PC-9 (cell line): ENCODE data around the gene C4orf54. TPM values are rescaled to one million over a fixed set of nuclear protein-coding genes. Genes with fewer than 3 reads are reported as not detected.

Experiments used
- BruUV-seq: library from RNA; stranded (reverse); fragments of 400-500 nt; replicated peaks from 2 replicates; lab custom pipeline; 2021; lab: Mats Ljungman, UMichigan
- CTCF ChIA-PET: fragments of 300-600 bp; sonication (Branson Sonifier 250); formaldehyde crosslinking; loops from one replicate; lab custom pipeline; 2022; ENCODE audit warnings: antibody characterized with exemption; lab: Charles Lee
- POLR2A ChIA-PET: fragments of 300-600 bp; sonication (Branson Sonifier 250); formaldehyde crosslinking; loops from one replicate; lab custom pipeline; 2022; ENCODE audit warnings: antibody characterized with exemption; ENCODE audit not compliant: unreplicated experiment; lab: Charles Lee
- DNase-seq, 2 experiments: peaks; one replicate each; pipeline versions ENCODE4 v3.0.0 to v3.0.0-alpha.2; 2015 to 2022; ENCODE audit warnings: mixed read lengths in 1 of 2
- H2AFZ ChIP-seq: fragments of 200-600 bp; sonication (generic); 2 replicates; pipeline ENCODE4 v1.8.1; 2017; ENCODE audit warnings: antibody characterized with exemption
- H3F3A ChIP-seq: fragments of 200-600 bp; sonication (generic); 2 replicates; pipeline ENCODE4 v1.8.1; 2017; ENCODE audit warnings: antibody characterized with exemption, mild to moderate bottlenecking, low read depth; ENCODE audit not compliant: insufficient read depth
- H3K27ac ChIP-seq: fragments of 200-600 bp; sonication (generic); 2 replicates; pipeline ENCODE4 v1.6.1; 2016; ENCODE audit warnings: mixed run types
- H3K27me3 ChIP-seq: fragments of 200-600 bp; sonication (generic); 2 replicates; pipeline ENCODE4 v1.6.1; 2016; ENCODE audit warnings: low read depth, mixed run types; ENCODE audit not compliant: insufficient read depth
- H3K36me3 ChIP-seq: fragments of 200-600 bp; sonication (generic); 2 replicates; pipeline ENCODE4 v1.6.1; 2016; ENCODE audit warnings: low read depth, mixed run types
- H3K4me1 ChIP-seq: fragments of 200-600 bp; sonication (generic); replicated peaks from 2 replicates; pipeline ENCODE4 v1.6.1; 2016; ENCODE audit warnings: mixed run types; ENCODE audit not compliant: insufficient read depth
- H3K4me2 ChIP-seq: fragments of 200-600 bp; sonication (generic); 2 replicates; pipeline ENCODE4 v1.6.1; 2017; ENCODE audit warnings: mixed run types
- H3K4me3 ChIP-seq: fragments of 200-600 bp; sonication (generic); 2 replicates; pipeline ENCODE4 v1.6.1; 2016; ENCODE audit warnings: mixed run types
- H3K79me2 ChIP-seq: fragments of 200-600 bp; sonication (generic); 2 replicates; pipeline ENCODE4 v1.6.1; 2017; ENCODE audit warnings: low read depth, mixed run types
- H3K9me2 ChIP-seq: fragments of 200-600 bp; sonication (generic); 2 replicates; pipeline ENCODE4 v1.8.1; 2017; ENCODE audit warnings: mild to moderate bottlenecking; ENCODE audit not compliant: insufficient read depth
- H3K9me3 ChIP-seq: fragments of 200-600 bp; sonication (generic); 2 replicates; pipeline ENCODE4 v1.8.1; 2016; ENCODE audit warnings: low read depth; ENCODE audit not compliant: insufficient read depth
- H4K20me1 ChIP-seq: fragments of 200-600 bp; sonication (generic); 2 replicates; pipeline ENCODE4 v1.8.1; 2017; ENCODE audit not compliant: insufficient read depth
- CTCF ChIP-seq: fragments of 200-600 bp; sonication (generic); conservative IDR thresholded peaks from 2 replicates; pipeline ENCODE4 v1.6.1; 2017; ENCODE audit warnings: mixed run types, antibody characterized with exemption, mild to moderate bottlenecking, moderate library complexity
- EZH2 ChIP-seq: fragments of 200-600 bp; sonication (generic); IDR thresholded peaks from 2 replicates; pipeline ENCODE4 v1.8.0; 2017; ENCODE audit warnings: antibody characterized with exemption, low read depth
- intact Hi-C: fragments of 100-400 bp; cut with micrococcal nuclease; formaldehyde crosslinking; loops from one replicate; pipeline ENCODE4 v1.10.0; 2022; ENCODE audit not compliant: unreplicated experiment
- total RNA-seq: library from RNA; stranded (reverse); gene quantifications from 2 replicates; pipeline ENCODE4 v1.2.3, GENCODE V29; 2021

The C4orf54 gene
- total RNA-seq, 1 experiment from 2014 or later: 0.22 TPM

- Histone ChIP-seq H3K36me3 (no peaks in the 10 kb centered on the region), H3K79me2 (no peaks in the 10 kb centered on the region), H3K9me3 (no peaks in the 10 kb centered on the region), H3K4me1 (no peaks in the 10 kb centered on the region), H2AFZ (no peak overlapping the region), H3K27me3 (no peaks in the 10 kb centered on the region), H3K9me2 (no peaks in the 10 kb centered on the region), H3K4me3 (no peak overlapping the region), H4K20me1 (no peaks in the 10 kb centered on the region), H3F3A (no peaks in the 10 kb centered on the region), H3K4me2 (no peak overlapping the region), H3K27ac (no peak overlapping the region)
- CTCF ChIA-PET: no interaction called here
- TF ChIP-seq EZH2 (no peak), CTCF (no peak)
- POLR2A ChIA-PET: interaction anchor here (0.5 kb wide), 1 partner anchor 12 kb away, joined by 4 read pairs; no protein-coding TSS in a partner anchor
- no peak for DNase-seq
- no TSS peak for BruUV-seq
- intact Hi-C loops: no loop called here
Observed at GRCh38 chr4:99644453-99644852, 13.2 kb downstream of the C4orf54 start.

GRCh38 chr4:99642725-99643489, 14.7 kb downstream of the C4orf54 start:
- no peaks in the 10 kb centered on the region for H3K79me2 ChIP-seq
- no peak for TF ChIP-seq EZH2
- no peak for DNase-seq
- no peaks in the 10 kb centered on the region for H3F3A ChIP-seq
- H4K20me1 ChIP-seq: no peaks in the 10 kb centered on the region
- H3K4me3 ChIP-seq: no peak overlapping the region
- H3K9me3 ChIP-seq: no peaks in the 10 kb centered on the region
- CTCF ChIA-PET: no interaction called here
- POLR2A ChIA-PET: no interaction called here
- H3K27me3 ChIP-seq: no peaks in the 10 kb centered on the region
- no peak overlapping the region for H2AFZ ChIP-seq
- no peaks in the 10 kb centered on the region for H3K36me3 ChIP-seq
- intact Hi-C loops: no loop called here
- H3K27ac ChIP-seq: no peak overlapping the region
- no TSS peak for BruUV-seq
- no peak overlapping the region for H3K4me2 ChIP-seq
- no peaks in the 10 kb centered on the region for H3K4me1 ChIP-seq
- no peaks in the 10 kb centered on the region for H3K9me2 ChIP-seq

- no peak overlapping the region for H3K27ac ChIP-seq
- H3F3A ChIP-seq: no peaks in the 10 kb centered on the region
- POLR2A ChIA-PET: no interaction called here
- H3K4me3 ChIP-seq: no peak overlapping the region
- H2AFZ ChIP-seq: no peak overlapping the region
- CTCF ChIA-PET: no interaction called here
- no peak overlapping the region for H3K4me2 ChIP-seq
- H3K9me2 ChIP-seq: no peaks in the 10 kb centered on the region
- no TSS peak for BruUV-seq
- DNase-seq: no peak
- TF ChIP-seq EZH2 (no peak), CTCF (no peak)
- no peaks in the 10 kb centered on the region for H3K9me3 ChIP-seq
- intact Hi-C loops: no loop called here
- H3K79me2 ChIP-seq: no peaks in the 10 kb centered on the region
- no peaks in the 10 kb centered on the region for H4K20me1 ChIP-seq
- no peaks in the 10 kb centered on the region for H3K4me1 ChIP-seq
- H3K36me3 ChIP-seq: no peaks in the 10 kb centered on the region
- no peaks in the 10 kb centered on the region for H3K27me3 ChIP-seq
Observed at GRCh38 chr4:99640676-99641075, 17.0 kb downstream of the C4orf54 start.
